A673 (cell line): ENCODE data around the gene DEAF1.

Experiments used
- CTCF ChIP-seq: fragments of 300-800, 200-600 bp; sonication (generic); conservative IDR thresholded peaks from 2 replicates; pipeline ENCODE4 v1.5.1; 2017; ENCODE audit warnings: low read depth, mild to moderate bottlenecking, antibody characterized with exemption, low read length, moderate library complexity, mixed read lengths
- EZH2 ChIP-seq: fragments of 200-600 bp; sonication (generic); IDR thresholded peaks from 2 replicates; pipeline ENCODE4 v1.6.1; 2017; ENCODE audit warnings: borderline replicate concordance, low read depth, mild to moderate bottlenecking, mixed read lengths, antibody characterized with exemption, low read length; ENCODE audit not compliant: poor library complexity, severe bottlenecking

DNA sequence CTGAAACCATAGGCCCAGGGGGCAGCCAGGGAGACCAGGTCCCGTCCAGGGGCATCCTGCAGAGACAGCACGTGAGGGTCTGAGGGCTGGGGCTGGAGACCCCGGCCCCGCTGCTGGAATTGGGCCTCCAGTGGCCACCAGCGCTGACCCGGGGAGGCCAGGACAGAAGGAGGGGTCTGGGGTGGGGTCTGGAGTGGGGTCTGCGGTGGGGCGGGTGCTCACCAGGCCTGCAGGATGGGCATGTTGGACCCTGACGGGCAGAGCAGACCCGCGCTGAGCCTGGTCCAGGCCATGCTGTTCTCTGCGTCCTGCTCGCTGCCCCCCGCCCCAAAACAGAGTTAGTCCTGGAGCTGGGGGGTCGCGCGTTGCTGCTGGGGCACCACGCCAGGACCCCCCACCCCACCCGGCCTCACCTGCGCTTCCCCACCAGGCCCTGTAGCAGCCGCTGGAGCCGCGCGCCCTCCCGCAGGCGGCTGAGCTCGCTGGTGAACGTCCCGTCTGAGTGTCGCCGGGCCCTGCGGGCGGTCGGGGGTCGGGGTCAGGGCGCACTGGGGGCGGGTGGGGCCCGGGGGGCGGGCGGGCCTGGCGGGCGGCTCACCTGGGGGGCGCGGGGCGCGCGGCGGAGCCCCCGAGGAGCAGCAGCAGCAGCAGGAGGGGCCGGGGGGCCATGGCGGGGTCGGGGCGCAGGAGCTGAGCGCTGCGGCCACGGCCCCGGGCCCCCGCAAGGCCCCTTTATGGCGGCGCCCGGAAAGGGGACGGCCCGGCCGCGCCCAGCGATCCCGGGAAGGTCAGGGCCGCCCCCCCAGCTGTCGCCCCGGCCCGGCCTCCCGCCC is 68.3 kb downstream of the DEAF1 start, which contains the start of gene SCT:
- TF ChIP-seq CTCF (no peak), EZH2 (no peak)
